HCT116 (cell line): ENCODE data around the gene ZFAND6. TPM values are rescaled to one million over a fixed set of nuclear protein-coding genes. Genes with fewer than 3 reads are reported as not detected.
"Not testable (repeated sequence)": the region's sequence is repeated elsewhere in the genome, so short reads cannot be mapped to it uniquely, and the experiment has no call there.

Experiments
- ATAC-seq: fragments of 200-7000 bp; cut with Tn5 transposase; 2 replicates; pipeline ENCODE4 v1.9.1; 2020; ENCODE audit warnings: mild to moderate bottlenecking, moderate library complexity
- BruUV-seq: library from RNA; stranded (reverse); fragments of 400-500 nt; replicated peaks from 2 replicates; lab custom pipeline; 2021; lab: Mats Ljungman, UMichigan
- CTCF ChIA-PET: fragments of 300-600 bp; sonication (Branson Sonifier 250); formaldehyde crosslinking; loops from one replicate; lab custom pipeline; 2021; ENCODE audit warnings: antibody characterized with exemption; lab: Charles Lee
- POLR2A ChIA-PET: fragments of 300-600, 350-600 bp; sonication (Branson Sonifier 250); formaldehyde crosslinking; loops from one replicate; lab custom pipeline; 2021; ENCODE audit warnings: antibody characterized with exemption; lab: Charles Lee
- RAD21 ChIA-PET, 2 experiments: fragments of 300-600 bp; sonication (Branson Sonifier 250); formaldehyde crosslinking; loops; one replicate each; lab custom pipeline; 2023; ENCODE audit warnings: low total read pairs in 2 of 2; ENCODE audit not compliant: uncharacterized antibody in 2 of 2, unreplicated experiment in 2 of 2, low non-redundant PET in 1 of 2; lab: Charles Lee
- DNase-seq: peaks from one replicate; pipeline ENCODE4 v3.0.0-alpha.2; 2010; ENCODE audit warnings: low read depth, low spot score
- H2AFZ ChIP-seq: fragments of 200-600 bp; shearing (Covaris generic), sonication (generic); 2 replicates; pipeline ENCODE4 v1.6.1; 2017; ENCODE audit warnings: low read depth, mixed run types, mixed read lengths, antibody characterized with exemption, low read length; ENCODE audit not compliant: poor library complexity, severe bottlenecking
- H3K27ac ChIP-seq: 2 replicates; pipeline ENCODE4 v1.5.1; 2012; ENCODE audit warnings: low read depth, low read length
- H3K27me3 ChIP-seq: fragments of 200-600 bp; sonication (generic); 2 replicates; pipeline ENCODE4 v1.6.1; 2016; ENCODE audit warnings: mixed run types, low read length, mixed read lengths; ENCODE audit not compliant: insufficient read depth
- H3K36me3 ChIP-seq, 2 experiments: fragments of 200-500 bp in 1 of 2; fragments of 200-600 bp in 1 of 2; sonication (Bioruptor generic) in 1 of 2; sonication (generic) in 1 of 2; 2 replicates each; pipeline versions ENCODE4 v1.5.1 to v1.6.1; 2014 to 2016; ENCODE audit warnings: low read length in 2 of 2, inconsistent platforms in 1 of 2, mixed read lengths in 1 of 2, mixed run types in 1 of 2; ENCODE audit not compliant: insufficient read depth in 2 of 2, control insufficient read depth in 1 of 2
- H3K4me1 ChIP-seq, 2 experiments: fragments of 200-600 bp in 1 of 2; sonication (generic) in 1 of 2; 2 replicates each; pipeline versions ENCODE4 v1.5.1 to v1.6.1; 2012 to 2017; ENCODE audit warnings: low read length in 2 of 2, inconsistent platforms in 1 of 2, mild to moderate bottlenecking in 1 of 2, mixed read lengths in 1 of 2, mixed run types in 1 of 2, moderate library complexity in 1 of 2; ENCODE audit not compliant: insufficient read depth in 2 of 2, control insufficient read depth in 1 of 2
- H3K4me2 ChIP-seq: fragments of 200-600 bp; sonication (generic); 2 replicates; pipeline ENCODE4 v1.6.1; 2017; ENCODE audit warnings: mixed run types, low read length, mixed read lengths
- H3K4me3 ChIP-seq, 2 experiments: fragments of 200-600 bp in 1 of 2; sonication (generic) in 1 of 2; replicated peaks in 1 of 2; 2 replicates each; pipeline ENCODE4 v1.5.1; 2011 to 2016; ENCODE audit warnings: low read length in 2 of 2, control low read depth in 1 of 2, low read depth in 1 of 2, mild to moderate bottlenecking in 1 of 2, mixed read lengths in 1 of 2, mixed run types in 1 of 2
- H3K79me2 ChIP-seq: fragments of 200-600 bp; sonication (generic); 2 replicates; pipeline ENCODE4 v1.6.1; 2017; ENCODE audit warnings: mild to moderate bottlenecking, mixed run types, low read length, moderate library complexity, mixed read lengths; ENCODE audit not compliant: insufficient read depth
- H3K9ac ChIP-seq: fragments of 200-600 bp; sonication (generic); 2 replicates; pipeline ENCODE4 v1.6.1; 2016; ENCODE audit warnings: low read length, mixed read lengths
- H3K9me2 ChIP-seq: fragments of 200-600 bp; sonication (generic), shearing (Covaris generic); 2 replicates; pipeline ENCODE4 v1.6.1; 2017; ENCODE audit warnings: mixed run types, mild to moderate bottlenecking, moderate library complexity; ENCODE audit not compliant: insufficient read depth
- H3K9me3 ChIP-seq, 2 experiments: fragments of 200-500 bp in 1 of 2; fragments of 200-600 bp in 1 of 2; sonication (Bioruptor generic) in 1 of 2; sonication (generic) in 1 of 2; 2 replicates each; pipeline ENCODE4 v1.6.1; 2014 to 2017; ENCODE audit warnings: low read length in 2 of 2, mixed read lengths in 2 of 2, inconsistent platforms in 1 of 2, low read depth in 1 of 2, mild to moderate bottlenecking in 1 of 2, mixed run types in 1 of 2, moderate library complexity in 1 of 2; ENCODE audit not compliant: control insufficient read depth in 1 of 2, insufficient read depth in 1 of 2
- H4K20me1 ChIP-seq: fragments of 200-600 bp; sonication (generic), shearing (Covaris generic); 2 replicates; pipeline ENCODE4 v1.6.1; 2017; ENCODE audit warnings: mixed run types, mild to moderate bottlenecking, moderate library complexity; ENCODE audit not compliant: insufficient read depth
- FOSL1 ChIP-seq: IDR thresholded peaks from 2 replicates; pipeline ENCODE4 v1.6.1; 2012; ENCODE audit warnings: low read depth
- JUND ChIP-seq: IDR thresholded peaks from 2 replicates; pipeline ENCODE4 v1.6.1; 2012
- POLR2A ChIP-seq: IDR thresholded peaks from 2 replicates; pipeline ENCODE4 v1.7.0; 2011; ENCODE audit warnings: borderline replicate concordance; ENCODE audit not compliant: insufficient read depth, insufficient read length; ENCODE audit errors: extremely low read depth
- RAD21 ChIP-seq: IDR thresholded peaks from 2 replicates; pipeline ENCODE4 v1.6.1; 2012; ENCODE audit warnings: low read depth, mild to moderate bottlenecking
- REST ChIP-seq: IDR thresholded peaks from 2 replicates; pipeline ENCODE4 v1.6.1; 2012; ENCODE audit warnings: low read depth
- YY1 ChIP-seq: IDR thresholded peaks from 2 replicates; pipeline ENCODE4 v1.6.1; 2011; ENCODE audit warnings: low read length, low read depth, moderate library complexity, mild to moderate bottlenecking; ENCODE audit not compliant: insufficient replicate concordance; ENCODE audit errors: extremely low read depth
- ZBTB33 ChIP-seq: IDR thresholded peaks from 2 replicates; pipeline ENCODE4 v1.6.1; 2011; ENCODE audit warnings: mild to moderate bottlenecking, low read length, moderate library complexity; ENCODE audit not compliant: insufficient replicate concordance; ENCODE audit errors: extremely low read depth
- intact Hi-C: fragments of 100-400 bp; cut with micrococcal nuclease; formaldehyde crosslinking; loops from 2 replicates; pipeline ENCODE4 v1.10.0; 2022
- total RNA-seq: library from RNA; stranded (reverse); gene quantifications from one replicate; pipeline ENCODE4 v1.2.1, GENCODE V29; 2021; ENCODE audit not compliant: unreplicated experiment
- TF ChIP-seq, protein P1 (sequence below), 3 experiments: fragments of 200-600 bp in 1 of 3; sonication (generic) in 1 of 3; IDR thresholded peaks in 2 of 3; conservative IDR thresholded peaks in 1 of 3; 2 replicates each; pipeline ENCODE4 v1.5.1; 2012 to 2017; ENCODE audit warnings: low read depth in 2 of 3, low read length in 2 of 3, antibody characterized with exemption in 1 of 3, borderline replicate concordance in 1 of 3, control low read depth in 1 of 3, mild to moderate bottlenecking in 1 of 3, mixed read lengths in 1 of 3, mixed run types in 1 of 3, moderate library complexity in 1 of 3; ENCODE audit not compliant: insufficient read depth in 1 of 3
- TF ChIP-seq, protein P2 (sequence below): IDR thresholded peaks from 2 replicates; pipeline ENCODE4 v1.6.1; 2012

ZFAND6 gene
- total RNA-seq, 1 experiment from 2014 or later, result 51.3 TPM

DNA sequence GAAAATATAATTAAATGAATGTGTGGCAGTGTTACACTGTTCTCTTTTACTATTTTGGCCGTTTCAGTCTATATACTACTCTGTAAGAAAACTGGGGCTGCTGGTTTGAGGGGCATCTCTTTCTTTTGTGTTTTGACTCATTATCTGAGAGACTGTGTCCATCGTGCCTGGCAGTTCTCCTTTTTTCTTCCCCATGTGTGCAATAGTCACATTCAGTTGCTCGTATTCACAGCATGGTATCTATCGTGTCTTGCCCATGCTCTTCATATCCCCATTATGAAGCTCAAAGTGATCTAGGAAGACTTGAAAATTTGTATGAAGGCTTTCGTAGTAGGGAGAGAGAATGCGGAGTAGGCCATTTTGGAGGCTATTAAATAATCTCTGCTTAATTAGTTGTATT, 63.6 kb downstream of the ZFAND6 start:
- H3K27ac ChIP-seq, result no peak overlapping the region
- DNase-seq (no peak), ATAC-seq (no peak)
- no peaks in the 10 kb centered on the region; the same call in 1 of the 2 replicates for H4K20me1 ChIP-seq
- no peak overlapping the region for H2AFZ ChIP-seq
- no peak overlapping the region for H3K4me2 ChIP-seq
- no peak for TF ChIP-seq JUND
- TF ChIP-seq POLR2A, result no peak
- TF ChIP-seq, protein P1, sequence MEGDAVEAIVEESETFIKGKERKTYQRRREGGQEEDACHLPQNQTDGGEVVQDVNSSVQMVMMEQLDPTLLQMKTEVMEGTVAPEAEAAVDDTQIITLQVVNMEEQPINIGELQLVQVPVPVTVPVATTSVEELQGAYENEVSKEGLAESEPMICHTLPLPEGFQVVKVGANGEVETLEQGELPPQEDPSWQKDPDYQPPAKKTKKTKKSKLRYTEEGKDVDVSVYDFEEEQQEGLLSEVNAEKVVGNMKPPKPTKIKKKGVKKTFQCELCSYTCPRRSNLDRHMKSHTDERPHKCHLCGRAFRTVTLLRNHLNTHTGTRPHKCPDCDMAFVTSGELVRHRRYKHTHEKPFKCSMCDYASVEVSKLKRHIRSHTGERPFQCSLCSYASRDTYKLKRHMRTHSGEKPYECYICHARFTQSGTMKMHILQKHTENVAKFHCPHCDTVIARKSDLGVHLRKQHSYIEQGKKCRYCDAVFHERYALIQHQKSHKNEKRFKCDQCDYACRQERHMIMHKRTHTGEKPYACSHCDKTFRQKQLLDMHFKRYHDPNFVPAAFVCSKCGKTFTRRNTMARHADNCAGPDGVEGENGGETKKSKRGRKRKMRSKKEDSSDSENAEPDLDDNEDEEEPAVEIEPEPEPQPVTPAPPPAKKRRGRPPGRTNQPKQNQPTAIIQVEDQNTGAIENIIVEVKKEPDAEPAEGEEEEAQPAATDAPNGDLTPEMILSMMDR (IDR thresholded peaks at IDR 0.05 in 2 of 3, conservative IDR thresholded peaks at IDR 0.05 in 1 of 3; ENCODE audit: borderline replicate concordance in 1 of 3, insufficient read depth in 1 of 3, low read depth in 2 of 3, low read length in 2 of 3), result no peak
- no peak for TF ChIP-seq YY1
- TF ChIP-seq ZBTB33, result no peak
- no peak for TF ChIP-seq REST
- TF ChIP-seq, protein P2, sequence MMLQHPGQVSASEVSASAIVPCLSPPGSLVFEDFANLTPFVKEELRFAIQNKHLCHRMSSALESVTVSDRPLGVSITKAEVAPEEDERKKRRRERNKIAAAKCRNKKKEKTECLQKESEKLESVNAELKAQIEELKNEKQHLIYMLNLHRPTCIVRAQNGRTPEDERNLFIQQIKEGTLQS, result no peak
- TF ChIP-seq FOSL1, result no peak
- no peak for TF ChIP-seq RAD21
- no peaks in the 10 kb centered on the region for H3K27me3 ChIP-seq
- ChIA-PET POLR2A (no interaction called here), CTCF (no interaction called here), RAD21 (no interaction called here)
- no peaks in the 10 kb centered on the region for H3K9me2 ChIP-seq
- no peaks in the 10 kb centered on the region for H3K9me3 ChIP-seq
- H3K79me2 ChIP-seq, result peaks cover 13% of the 10 kb centered on the region; the same call in 1 of the 2 replicates
- H3K36me3 ChIP-seq, result 0 out of 4 replicates have a peak, but pooled peaks cover 0 to 2% of the 10 kb centered on the region in 2 experiments
- no TSS peak for BruUV-seq
- no peak overlapping the region for H3K4me3 ChIP-seq
- intact Hi-C loops, result no loop called here
- no peak overlapping the region for H3K9ac ChIP-seq
- H3K4me1 ChIP-seq, result no peaks in the 10 kb centered on the region

- H4K20me1 ChIP-seq, H3K27ac ChIP-seq, H3K36me3 ChIP-seq, DNase-seq, H3K4me3 ChIP-seq, ATAC-seq, CTCF ChIA-PET, H3K4me1 ChIP-seq, H2AFZ ChIP-seq, H3K4me2 ChIP-seq, intact Hi-C loops, POLR2A ChIA-PET, H3K79me2 ChIP-seq, RAD21 ChIA-PET, H3K9ac ChIP-seq, H3K27me3 ChIP-seq, H3K9me3 ChIP-seq, BruUV-seq, H3K9me2 ChIP-seq: not testable (repeated sequence)
These were observed 67.8 kb downstream of the ZFAND6 start for GRCh38 chr15:80127253-80127652.
